DND-41 (cell line): ENCODE results near the gene SH2D3A.

Experiments used
- ATAC-seq: fragments of 200-7000 bp; cut with Tn5 transposase; 3 replicates; pipeline ENCODE4 v1.9.1; 2021; ENCODE audit warnings: low read depth; ENCODE audit not compliant: insufficient read depth
- DNase-seq: peaks from one replicate; pipeline ENCODE4 v3.0.0-alpha.2; 2020
- H2AFZ ChIP-seq: 2 replicates; pipeline ENCODE4 v1.6.0; 2012; ENCODE audit warnings: low read depth, low read length
- H3K27ac ChIP-seq: 2 replicates; pipeline ENCODE4 v1.5.1; 2012; ENCODE audit warnings: low read length, inconsistent platforms
- H3K27me3 ChIP-seq: fragments of 200-600 bp; sonication (generic); 2 replicates; pipeline ENCODE4 v1.6.0; 2012; ENCODE audit warnings: low read length, mild to moderate bottlenecking, inconsistent platforms; ENCODE audit not compliant: insufficient read depth, poor library complexity
- H3K36me3 ChIP-seq: 2 replicates; pipeline ENCODE4 v1.5.1; 2012; ENCODE audit warnings: low read length, inconsistent platforms; ENCODE audit not compliant: insufficient read depth
- H3K4me1 ChIP-seq: 2 replicates; pipeline ENCODE4 v1.5.1; 2012; ENCODE audit warnings: mild to moderate bottlenecking, low read length; ENCODE audit not compliant: insufficient read depth
- H3K4me2 ChIP-seq: 2 replicates; pipeline ENCODE4 v1.6.0; 2012; ENCODE audit warnings: mild to moderate bottlenecking, moderate library complexity, low read length, inconsistent platforms; ENCODE audit not compliant: insufficient read depth
- H3K4me3 ChIP-seq, 2 experiments: fragments of 200-600 bp in 1 of 2; shearing (Covaris generic) in 1 of 2; 2 replicates each; pipeline ENCODE4 v1.5.1; 2012 to 2016; ENCODE audit warnings: inconsistent platforms in 2 of 2, low read length in 2 of 2, mild to moderate bottlenecking in 2 of 2, low read depth in 1 of 2, moderate library complexity in 1 of 2
- H3K79me2 ChIP-seq: 2 replicates; pipeline ENCODE4 v1.6.0; 2012; ENCODE audit warnings: low read length, inconsistent platforms; ENCODE audit not compliant: insufficient read depth
- H3K9ac ChIP-seq: 2 replicates; pipeline ENCODE4 v1.6.0; 2012; ENCODE audit warnings: low read depth, mild to moderate bottlenecking, inconsistent platforms, low read length, moderate library complexity
- H3K9me3 ChIP-seq: 2 replicates; pipeline ENCODE4 v1.5.1; 2012; ENCODE audit warnings: low read length, moderate library complexity, mild to moderate bottlenecking, inconsistent platforms; ENCODE audit not compliant: insufficient read depth, severe bottlenecking
- H4K20me1 ChIP-seq: 2 replicates; pipeline ENCODE4 v1.6.0; 2012; ENCODE audit warnings: low read length; ENCODE audit not compliant: insufficient read depth
- EZH2 ChIP-seq: IDR thresholded peaks from 3 replicates; pipeline ENCODE4 v1.6.1; 2012; ENCODE audit warnings: borderline replicate concordance, low read depth, mild to moderate bottlenecking, moderate library complexity, low read length, inconsistent platforms; ENCODE audit not compliant: severe bottlenecking
- TF ChIP-seq, protein P1 (sequence below): IDR thresholded peaks from 2 replicates; pipeline ENCODE4 v1.5.1; 2012; ENCODE audit warnings: borderline replicate concordance, low read length, moderate library complexity, mild to moderate bottlenecking; ENCODE audit not compliant: poor library complexity, severe bottlenecking; ENCODE audit errors: extremely low read depth

The SH2D3A gene

DNA sequence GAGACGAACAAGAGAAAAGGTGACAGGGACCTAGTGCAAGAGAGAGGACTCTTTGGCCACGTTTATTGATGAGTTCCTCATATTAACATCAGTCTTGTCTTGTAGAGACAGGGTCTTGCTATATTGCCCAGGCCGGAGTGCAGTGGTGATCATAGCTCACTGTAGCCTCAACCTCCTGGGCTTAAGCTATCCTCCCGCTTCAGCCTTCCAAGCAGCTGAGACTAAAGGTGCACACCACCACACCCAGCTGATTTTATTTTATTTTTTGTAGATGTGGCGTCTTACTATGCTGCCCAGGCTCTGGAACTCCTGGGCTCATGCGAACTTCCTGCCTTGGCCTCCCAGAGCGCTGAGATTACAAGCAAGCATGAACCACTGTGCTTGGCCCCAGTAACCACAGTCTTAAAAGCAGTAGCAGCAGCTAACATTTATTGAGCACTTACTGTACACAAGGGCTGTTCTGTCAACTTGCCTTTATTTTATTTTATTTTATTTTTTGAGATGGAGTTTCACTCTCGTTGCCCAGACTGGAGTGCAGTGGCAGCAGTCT is 1.1 kb upstream of the SH2D3A start:
- Histone ChIP-seq H3K9me3 (no peaks in the 10 kb centered on the region), H3K27ac (no peak overlapping the region), H3K27me3 (no peaks in the 10 kb centered on the region), H3K4me2 (no peak overlapping the region), H3K4me3 (no peak overlapping the region), H3K4me1 (peaks cover 21% of the 10 kb centered on the region), H3K9ac (no peak overlapping the region), H3K79me2 (peaks cover 8% of the 10 kb centered on the region), H3K36me3 (peaks cover 4% of the 10 kb centered on the region; the same call in 1 of the 2 replicates), H4K20me1 (no peaks in the 10 kb centered on the region), H2AFZ (no peak overlapping the region)
- ATAC-seq (no peak), DNase-seq (no peak)
- TF ChIP-seq, protein P1, sequence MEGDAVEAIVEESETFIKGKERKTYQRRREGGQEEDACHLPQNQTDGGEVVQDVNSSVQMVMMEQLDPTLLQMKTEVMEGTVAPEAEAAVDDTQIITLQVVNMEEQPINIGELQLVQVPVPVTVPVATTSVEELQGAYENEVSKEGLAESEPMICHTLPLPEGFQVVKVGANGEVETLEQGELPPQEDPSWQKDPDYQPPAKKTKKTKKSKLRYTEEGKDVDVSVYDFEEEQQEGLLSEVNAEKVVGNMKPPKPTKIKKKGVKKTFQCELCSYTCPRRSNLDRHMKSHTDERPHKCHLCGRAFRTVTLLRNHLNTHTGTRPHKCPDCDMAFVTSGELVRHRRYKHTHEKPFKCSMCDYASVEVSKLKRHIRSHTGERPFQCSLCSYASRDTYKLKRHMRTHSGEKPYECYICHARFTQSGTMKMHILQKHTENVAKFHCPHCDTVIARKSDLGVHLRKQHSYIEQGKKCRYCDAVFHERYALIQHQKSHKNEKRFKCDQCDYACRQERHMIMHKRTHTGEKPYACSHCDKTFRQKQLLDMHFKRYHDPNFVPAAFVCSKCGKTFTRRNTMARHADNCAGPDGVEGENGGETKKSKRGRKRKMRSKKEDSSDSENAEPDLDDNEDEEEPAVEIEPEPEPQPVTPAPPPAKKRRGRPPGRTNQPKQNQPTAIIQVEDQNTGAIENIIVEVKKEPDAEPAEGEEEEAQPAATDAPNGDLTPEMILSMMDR, result no peak
- no peak for TF ChIP-seq EZH2

DNA sequence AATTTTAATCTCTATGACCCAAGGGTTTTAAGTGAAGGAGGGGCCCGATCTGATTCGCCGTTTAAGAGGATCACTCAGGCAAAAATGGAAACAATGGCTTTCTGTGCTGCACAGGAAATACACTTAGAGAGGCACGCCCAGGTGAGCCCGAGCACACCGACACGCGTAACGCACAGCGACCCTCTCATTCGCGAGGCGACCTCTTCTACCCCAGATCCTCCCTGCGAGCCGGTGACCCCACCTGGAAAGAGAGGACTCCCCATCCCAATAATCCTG is 216 bp downstream of the SH2D3A start:
- 0 out of 2 replicates have a peak overlapping the region, but pooled peaks have one; percentile 16 for H3K9ac ChIP-seq

DNA sequence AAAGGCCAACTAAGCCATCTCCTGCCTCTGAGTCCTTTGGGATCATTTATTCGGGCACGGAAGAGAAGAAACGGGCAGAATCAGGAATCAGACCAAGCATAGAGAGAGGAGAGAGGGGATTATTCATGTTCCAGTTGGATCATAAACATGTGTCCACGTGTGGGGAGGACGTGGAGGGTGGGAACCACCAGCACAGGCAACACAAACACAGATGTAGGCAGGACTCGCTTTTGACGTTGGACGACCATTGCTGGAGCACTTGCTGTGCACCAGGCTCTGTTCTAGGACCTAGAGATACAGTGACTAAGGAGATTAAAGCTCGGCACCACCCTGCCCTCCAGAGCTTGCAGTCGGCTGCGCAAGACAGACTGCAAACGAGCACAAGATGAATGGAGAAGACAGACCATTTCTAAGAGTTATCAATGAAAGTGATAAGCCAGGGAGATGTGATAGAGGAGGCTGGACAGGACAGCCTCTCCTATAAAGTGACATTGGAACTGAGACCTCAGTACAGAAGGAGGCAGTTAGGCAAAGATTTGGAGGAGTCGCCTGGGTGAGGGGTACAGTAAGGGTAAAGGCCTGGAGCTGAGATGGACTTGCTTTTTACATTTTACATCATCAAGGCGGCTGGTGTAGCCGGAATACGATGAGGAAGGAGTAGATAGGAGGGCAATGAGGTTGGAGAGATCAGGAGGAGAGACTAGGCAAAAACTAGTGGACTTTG is 716 bp downstream of the SH2D3A start:
- 0 out of 2 replicates have a peak overlapping the region, but pooled peaks have one; percentile 16 for H3K9ac ChIP-seq
- no peaks in the 10 kb centered on the region for H4K20me1 ChIP-seq
- no peaks in the 10 kb centered on the region for H3K27me3 ChIP-seq
- H3K9me3 ChIP-seq, result no peaks in the 10 kb centered on the region
- H3K4me2 ChIP-seq, result peak overlapping the region; percentile 58; the same call in 1 of the 2 replicates
- H2AFZ ChIP-seq, result peak overlapping the region; percentile 77; the same call in 1 of the 2 replicates
- no peak overlapping the region for H3K27ac ChIP-seq
- H3K79me2 ChIP-seq, result no peaks in the 10 kb centered on the region
- DNase-seq, result no peak
- peak overlapping the region in 1 of 2 experiments; percentile 38; a peak in 1 of 4 replicates for H3K4me3 ChIP-seq
- no peaks in the 10 kb centered on the region for H3K36me3 ChIP-seq
- ATAC-seq, result no peak
- TF ChIP-seq EZH2, result no peak
- TF ChIP-seq, protein P1, result no peak
- H3K4me1 ChIP-seq, result peaks cover 12% of the 10 kb centered on the region

More for the DNA sequence above, 216 bp downstream of the SH2D3A start:
- H3K36me3 ChIP-seq, result no peaks in the 10 kb centered on the region
- no peaks in the 10 kb centered on the region for H4K20me1 ChIP-seq
- H3K27ac ChIP-seq, result no peak overlapping the region
- no peak for ATAC-seq
- H3K4me1 ChIP-seq, result peaks cover 14% of the 10 kb centered on the region
- no peak for DNase-seq
- no peak for TF ChIP-seq EZH2
- TF ChIP-seq, protein P1, result no peak
- peak overlapping the region; percentile 77 for H2AFZ ChIP-seq
- no peaks in the 10 kb centered on the region for H3K27me3 ChIP-seq
- peak overlapping the region; percentile 58 for H3K4me2 ChIP-seq
- H3K79me2 ChIP-seq, result no peaks in the 10 kb centered on the region
- peak overlapping the region in 1 of 2 experiments; percentile 38; a peak in 2 of 4 replicates for H3K4me3 ChIP-seq
- H3K9me3 ChIP-seq, result no peaks in the 10 kb centered on the region
